HL-60/S4 treated with phorbol 12-myristate 13-acetate at 8.2 ng/mL for 4 days and 3 days (cell line): ENCODE measurements around the gene TRIM56.
"Not testable (repeated sequence)": the region's sequence is repeated elsewhere in the genome, so short reads cannot be mapped to it uniquely, and the experiment has no call there.

Source experiments
- in situ Hi-C: fragments of 300-500 bp; cut with MboI; formaldehyde crosslinking; loops from 2 replicates; pipeline ENCODE4 v1.15.0; 2022; ENCODE audit warnings: low sequenced_read_pairs

TRIM56 gene, protein sequence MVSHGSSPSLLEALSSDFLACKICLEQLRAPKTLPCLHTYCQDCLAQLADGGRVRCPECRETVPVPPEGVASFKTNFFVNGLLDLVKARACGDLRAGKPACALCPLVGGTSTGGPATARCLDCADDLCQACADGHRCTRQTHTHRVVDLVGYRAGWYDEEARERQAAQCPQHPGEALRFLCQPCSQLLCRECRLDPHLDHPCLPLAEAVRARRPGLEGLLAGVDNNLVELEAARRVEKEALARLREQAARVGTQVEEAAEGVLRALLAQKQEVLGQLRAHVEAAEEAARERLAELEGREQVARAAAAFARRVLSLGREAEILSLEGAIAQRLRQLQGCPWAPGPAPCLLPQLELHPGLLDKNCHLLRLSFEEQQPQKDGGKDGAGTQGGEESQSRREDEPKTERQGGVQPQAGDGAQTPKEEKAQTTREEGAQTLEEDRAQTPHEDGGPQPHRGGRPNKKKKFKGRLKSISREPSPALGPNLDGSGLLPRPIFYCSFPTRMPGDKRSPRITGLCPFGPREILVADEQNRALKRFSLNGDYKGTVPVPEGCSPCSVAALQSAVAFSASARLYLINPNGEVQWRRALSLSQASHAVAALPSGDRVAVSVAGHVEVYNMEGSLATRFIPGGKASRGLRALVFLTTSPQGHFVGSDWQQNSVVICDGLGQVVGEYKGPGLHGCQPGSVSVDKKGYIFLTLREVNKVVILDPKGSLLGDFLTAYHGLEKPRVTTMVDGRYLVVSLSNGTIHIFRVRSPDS

DNA sequence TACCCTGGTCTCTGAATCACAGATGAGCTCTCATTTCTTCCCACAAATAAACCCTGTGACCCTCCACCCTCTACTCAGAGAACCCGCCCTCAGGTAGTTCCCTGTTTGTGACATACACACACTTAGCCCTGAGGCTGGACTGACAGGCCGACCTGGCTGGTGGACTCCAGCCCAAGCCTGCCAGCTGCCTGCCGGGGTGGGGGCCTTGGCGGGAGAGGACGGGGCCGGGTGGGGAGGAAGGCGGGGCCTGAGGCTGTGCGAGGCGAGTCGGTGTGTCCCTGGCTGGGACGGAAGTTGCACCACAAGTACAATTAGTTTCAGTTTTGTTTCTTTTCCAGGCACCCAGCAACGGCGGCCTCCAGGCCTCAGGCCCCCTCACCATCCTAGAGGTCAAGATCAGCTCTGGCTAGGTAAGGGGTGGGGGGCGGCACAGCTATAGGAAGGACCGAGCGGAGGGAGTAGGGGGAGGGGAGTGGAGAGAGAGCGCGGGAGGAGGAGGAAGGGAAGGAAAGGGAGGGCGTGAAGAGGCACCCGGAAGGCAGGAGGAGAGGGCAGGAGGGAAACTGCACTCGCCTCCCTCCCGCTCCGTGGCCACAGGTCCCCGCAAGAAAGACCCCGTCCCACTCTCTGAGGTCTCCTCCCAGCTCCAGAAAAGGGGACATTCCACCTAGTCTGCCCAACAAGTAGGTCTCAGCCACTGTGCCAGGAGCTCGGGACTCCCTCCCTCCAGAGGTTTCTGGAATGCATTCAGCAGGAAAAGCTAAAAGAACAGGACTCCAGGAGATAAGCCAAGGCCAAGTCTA is at the start of gene TRIM56:
Gene TRIM56, plus strand, starts transcription at position 320 of the 803 bp plus-strand sequence. CDS start 1,832 bp downstream, outside the sequence.
- in situ Hi-C loops = no loop called here

DNA sequence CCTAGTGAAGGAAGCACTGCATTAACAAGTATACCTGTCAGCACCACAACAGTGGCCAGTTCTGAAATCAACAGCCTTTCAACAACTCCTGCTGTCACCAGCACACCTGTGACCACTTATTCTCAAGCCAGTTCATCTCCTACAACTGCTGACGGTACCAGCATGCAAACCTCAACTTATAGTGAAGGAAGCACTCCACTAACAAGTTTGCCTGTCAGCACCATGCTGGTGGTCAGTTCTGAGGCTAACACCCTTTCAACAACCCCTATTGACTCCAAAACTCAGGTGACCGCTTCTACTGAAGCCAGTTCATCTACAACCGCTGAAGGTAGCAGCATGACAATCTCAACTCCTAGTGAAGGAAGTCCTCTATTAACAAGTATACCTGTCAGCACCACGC is 49.3 kb upstream of the TRIM56 start:
- in situ Hi-C loops = no loop called here

DNA sequence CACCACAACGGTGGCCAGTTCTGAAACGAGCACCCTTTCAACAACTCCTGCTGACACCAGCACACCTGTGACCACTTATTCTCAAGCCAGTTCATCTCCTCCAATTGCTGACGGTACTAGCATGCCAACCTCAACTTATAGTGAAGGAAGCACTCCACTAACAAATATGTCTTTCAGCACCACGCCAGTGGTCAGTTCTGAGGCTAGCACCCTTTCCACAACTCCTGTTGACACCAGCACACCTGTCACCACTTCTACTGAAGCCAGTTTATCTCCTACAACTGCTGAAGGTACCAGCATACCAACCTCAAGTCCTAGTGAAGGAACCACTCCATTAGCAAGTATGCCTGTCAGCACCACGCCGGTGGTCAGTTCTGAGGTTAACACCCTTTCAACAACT is 44.0 kb upstream of the TRIM56 start:
- in situ Hi-C loops = not testable (repeated sequence)

DNA sequence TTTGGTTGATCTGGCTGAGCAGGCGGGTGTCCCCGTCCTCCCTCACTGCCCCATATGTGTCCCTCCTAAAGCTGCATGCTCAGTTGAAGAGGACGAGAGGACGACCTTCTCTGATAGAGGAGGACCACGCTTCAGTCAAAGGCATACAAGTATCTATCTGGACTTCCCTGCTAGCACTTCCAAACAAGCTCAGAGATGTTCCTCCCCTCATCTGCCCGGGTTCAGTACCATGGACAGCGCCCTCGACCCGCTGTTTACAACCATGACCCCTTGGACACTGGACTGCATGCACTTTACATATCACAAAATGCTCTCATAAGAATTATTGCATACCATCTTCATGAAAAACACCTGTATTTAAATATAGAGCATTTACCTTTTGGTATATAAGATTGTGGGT is 26.9 kb upstream of the TRIM56 start:
- in situ Hi-C loops = loop anchor here (5.0 to 10.0 kb wide), 2 partner anchors 104 to 166 kb away; no protein-coding TSS in a partner anchor

DNA sequence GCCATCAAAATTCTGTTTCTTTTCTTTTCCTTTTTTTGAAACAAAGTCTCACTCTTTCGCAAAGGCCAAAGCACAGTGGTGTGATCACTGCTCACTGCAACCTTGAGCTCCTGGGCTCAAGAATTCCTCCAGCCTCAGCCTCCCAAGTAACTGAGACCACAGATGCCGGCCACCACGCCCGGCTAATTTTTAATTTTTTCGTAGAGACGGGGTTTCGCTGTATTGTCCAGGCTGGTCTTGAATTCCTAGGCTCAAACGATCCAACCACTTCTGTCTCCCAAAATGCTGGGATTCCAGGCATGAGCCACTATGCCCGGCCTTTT is 25.7 kb upstream of the TRIM56 start:
- in situ Hi-C loops = loop anchor here (5.0 to 10.0 kb wide), 2 partner anchors 105 to 167 kb away; no protein-coding TSS in a partner anchor

DNA sequence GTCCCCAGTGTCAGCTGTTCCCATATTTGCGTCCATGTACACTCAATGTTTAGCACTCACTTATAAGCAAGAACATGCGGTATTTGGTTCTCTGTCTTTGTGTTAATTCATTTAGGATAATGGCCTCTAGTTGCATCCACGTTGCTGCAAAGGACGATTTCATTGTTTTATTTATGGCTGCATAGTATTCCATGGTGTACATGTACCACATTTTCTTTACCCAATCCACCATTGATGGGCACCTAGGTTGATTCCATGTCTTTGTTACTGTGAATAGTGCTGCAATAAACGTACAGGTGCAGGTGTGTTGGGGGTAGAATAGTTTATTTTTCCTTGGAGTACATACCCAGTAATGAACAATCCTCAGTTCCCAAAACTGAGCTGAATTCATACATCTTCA is 24.3 kb upstream of the TRIM56 start:
- in situ Hi-C loops = no loop called here

DNA sequence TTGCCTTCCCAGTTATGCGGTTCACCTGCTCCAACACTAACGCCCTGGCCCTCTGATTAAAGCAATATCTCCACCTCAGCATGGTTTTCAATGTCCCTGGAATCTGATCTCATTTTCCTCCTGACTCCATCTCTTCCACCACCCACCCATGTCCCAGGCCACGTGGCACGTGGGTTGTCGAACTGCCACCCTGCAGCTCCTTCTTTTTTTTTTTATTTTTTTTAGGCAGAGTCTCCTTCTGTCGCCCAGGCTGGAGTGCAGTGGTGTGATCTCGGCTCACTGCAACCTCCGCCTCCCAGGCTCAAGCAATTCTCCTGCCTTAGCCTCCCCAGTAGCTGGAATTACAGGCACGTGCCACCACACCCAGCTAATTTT is 21.1 kb upstream of the TRIM56 start:
- in situ Hi-C loops = not testable (repeated sequence)

DNA sequence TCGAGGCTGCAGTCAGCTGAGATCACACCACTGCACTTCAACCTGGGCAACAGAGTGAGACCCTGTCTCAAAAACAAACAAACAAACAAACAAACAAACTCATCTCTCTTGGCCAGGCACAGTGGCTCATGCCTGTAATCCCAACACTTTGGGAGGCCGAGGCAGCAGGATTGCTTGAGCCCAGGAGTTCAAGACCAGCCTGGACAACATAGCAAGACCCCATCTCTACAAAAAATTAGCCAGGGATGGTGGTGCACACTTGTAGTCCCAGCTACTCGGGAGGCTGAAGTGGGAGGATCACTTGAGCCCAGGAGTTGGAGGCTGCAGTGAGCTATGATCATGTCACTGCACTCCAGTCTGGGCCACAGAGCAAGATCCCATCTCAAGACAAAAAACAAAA is 20.1 kb upstream of the TRIM56 start:
- in situ Hi-C loops = not testable (repeated sequence)

DNA sequence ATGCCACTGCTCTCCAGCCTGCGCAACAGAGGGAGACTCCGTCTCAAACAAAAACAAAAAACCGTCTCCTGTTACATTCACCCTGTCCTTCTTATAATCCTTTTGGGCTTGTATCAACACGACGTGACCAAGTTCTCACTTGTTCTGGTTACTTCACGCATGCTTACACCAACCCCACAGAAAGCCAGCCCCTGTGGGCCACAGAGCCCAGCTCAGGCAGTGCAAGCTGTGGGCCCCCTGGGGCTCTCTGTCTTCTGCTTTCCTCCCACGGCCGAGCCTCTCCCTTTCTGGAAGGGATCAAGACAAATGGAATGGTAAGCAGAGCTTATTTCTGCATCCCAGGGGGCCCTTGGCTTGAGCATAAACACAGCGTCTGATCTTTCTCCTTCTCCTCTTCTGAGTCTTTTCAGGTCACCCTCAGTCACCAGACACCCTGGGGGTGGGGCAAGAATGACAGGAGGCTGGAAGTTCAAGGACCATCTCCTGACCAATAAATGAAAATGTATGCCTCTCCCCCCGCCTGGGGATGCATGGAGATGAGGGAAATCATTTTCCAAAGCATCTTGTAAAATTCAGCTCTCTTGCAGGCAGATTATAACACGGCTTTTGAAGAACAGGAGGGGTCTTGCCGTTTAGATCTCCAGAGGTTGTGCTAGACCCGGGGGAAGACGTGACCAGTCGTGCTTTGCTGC is 19.0 kb upstream of the TRIM56 start:
- in situ Hi-C loops = no loop called here

DNA sequence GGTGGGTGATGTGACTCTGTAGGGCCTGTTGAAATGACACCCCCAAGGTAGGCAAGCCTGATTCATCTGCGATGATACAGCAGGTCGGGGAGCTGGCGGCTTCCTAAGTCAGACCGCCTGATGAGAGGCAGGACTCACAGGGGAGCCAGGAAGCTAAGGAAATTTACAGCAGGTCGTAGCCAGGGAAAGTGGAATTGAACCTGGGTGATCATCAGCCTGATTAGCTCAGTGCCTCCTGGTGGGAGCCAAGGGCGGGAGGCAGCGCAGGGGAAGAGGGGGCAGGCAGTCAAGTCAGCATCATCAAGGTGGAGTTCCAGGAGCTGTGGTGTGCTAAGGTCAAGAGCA is 18.5 kb upstream of the TRIM56 start:
- in situ Hi-C loops = no loop called here

DNA sequence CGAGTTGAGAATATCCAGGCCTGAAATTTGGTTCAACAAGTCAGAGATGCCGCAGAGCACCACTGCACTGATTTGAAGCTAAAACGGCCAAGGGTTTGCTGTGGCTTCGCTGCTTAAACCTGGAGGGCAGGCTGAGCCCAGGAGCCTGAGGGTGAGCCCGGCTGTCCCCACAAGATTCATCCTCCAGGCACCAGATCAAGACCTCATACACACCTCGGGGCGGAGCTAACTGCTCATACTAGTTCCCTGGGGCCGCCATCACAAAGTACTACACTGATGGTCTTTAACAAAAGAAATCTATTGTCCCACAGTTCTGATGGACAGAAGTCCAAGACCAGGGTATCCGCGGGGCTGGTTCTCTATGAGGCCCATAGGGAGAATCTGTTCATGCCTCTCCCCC is 16.9 kb upstream of the TRIM56 start:
- in situ Hi-C loops = no loop called here

DNA sequence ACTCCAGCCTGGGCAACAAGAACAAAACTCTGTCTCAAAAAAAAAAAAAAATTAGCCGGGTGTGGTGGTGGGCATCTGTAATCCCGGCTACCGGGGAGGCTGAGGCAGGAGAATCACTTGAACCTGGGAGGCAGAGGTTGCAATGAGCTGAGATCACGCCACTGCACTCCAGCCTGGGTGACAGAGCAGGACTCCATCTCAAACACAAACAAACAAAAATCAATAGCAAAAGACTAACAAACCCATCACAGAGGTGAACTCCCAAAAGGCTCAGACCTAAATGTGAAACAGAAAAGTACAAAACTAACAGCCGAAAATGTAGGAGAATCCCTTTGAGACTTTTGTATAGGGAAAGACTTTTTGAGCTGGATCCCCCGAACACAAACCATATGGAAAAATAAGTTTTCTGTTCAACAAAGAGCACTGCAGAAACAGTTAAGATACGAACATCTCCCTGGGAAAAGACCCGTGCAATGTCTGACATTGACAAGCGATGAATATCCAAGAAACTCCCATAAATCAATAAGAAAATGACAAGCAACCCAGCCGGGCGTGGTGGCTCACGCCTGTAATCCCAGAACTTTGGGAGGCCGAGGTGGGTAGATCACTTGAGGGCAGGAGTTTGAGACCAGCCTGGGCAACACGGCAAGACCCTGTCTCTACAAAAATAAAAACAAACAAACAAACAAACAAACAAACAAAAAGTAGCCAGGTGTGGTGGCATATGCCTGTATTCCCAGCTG is 13.7 kb upstream of the TRIM56 start:
- in situ Hi-C loops = not testable (repeated sequence)

DNA sequence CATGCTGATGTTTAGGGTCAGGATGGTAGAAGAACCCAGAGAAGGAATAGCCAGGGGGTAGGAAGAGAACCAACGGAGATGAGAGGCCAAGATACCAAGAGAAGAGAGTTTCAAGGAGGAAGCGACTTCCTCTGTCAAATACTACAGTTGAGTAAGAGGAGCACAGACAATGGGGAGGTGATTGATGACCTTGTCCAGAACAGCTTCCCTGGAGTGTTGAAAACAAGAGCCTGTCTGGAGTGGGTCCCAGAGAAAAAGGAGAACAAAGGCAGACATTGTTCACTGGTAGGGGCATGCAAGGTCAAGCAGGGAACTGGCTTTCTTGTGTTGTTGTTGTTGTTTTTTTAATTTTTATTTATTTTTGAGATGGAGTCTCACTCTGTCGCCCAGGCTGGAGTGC is 9.6 kb upstream of the TRIM56 start:
- in situ Hi-C loops = no loop called here

DNA sequence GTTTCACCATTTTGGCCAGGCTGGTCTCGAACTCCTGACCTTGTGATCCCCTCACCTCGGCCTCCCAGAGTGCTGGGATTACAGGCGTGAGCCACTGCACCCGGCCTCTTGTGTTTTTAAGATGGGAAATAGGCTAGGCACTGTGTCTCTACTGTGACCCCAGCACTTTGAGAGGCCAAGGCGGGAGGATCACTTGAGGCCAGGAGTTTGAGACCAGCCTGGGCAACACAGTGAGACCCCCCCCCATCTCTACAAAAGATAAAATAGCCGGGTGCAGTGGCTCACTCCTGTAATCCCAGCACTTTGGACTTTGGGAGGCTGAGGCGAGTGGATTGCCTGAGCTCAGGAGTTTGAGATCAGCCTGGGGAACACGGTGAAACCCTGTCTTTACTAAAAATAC is 9.1 kb upstream of the TRIM56 start:
- in situ Hi-C loops = not testable (repeated sequence)

DNA sequence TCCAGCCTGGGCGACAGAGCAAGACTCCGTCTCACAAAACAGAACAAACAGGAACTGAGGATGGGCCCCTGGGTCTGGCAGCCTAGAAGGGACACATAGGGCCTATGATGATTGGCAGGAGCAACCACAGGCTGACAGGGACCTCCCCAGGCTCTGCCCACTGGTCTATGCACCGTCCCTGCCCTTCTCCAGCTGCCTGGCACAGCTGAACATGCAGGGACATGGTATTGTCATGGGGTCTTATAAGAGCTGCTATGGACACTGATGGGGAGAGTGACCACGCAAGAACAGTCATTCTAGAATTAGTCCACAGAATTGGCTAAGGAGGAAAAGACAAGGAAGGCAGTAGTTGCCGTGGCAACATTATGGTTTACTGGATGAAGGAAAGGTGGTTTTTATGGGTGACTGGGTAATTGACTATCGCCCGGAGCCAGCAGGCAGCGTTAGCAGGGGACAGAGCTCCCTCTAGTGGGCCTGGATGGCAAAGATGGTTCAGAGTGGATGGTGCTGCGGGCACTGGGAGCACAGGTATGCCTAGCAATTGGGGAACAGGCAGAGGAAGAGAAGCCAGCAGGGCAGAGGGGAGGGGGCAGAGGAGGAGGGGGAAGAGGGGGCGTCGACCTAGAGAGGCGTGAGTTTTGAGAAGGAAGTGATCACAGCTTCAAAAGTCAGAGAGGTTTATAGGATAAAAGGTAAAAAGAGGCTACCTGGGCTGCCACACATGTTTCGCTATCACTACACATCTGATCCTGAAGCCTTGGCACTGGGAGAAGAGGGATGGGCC is 7.8 kb upstream of the TRIM56 start:
- in situ Hi-C loops = no loop called here

DNA sequence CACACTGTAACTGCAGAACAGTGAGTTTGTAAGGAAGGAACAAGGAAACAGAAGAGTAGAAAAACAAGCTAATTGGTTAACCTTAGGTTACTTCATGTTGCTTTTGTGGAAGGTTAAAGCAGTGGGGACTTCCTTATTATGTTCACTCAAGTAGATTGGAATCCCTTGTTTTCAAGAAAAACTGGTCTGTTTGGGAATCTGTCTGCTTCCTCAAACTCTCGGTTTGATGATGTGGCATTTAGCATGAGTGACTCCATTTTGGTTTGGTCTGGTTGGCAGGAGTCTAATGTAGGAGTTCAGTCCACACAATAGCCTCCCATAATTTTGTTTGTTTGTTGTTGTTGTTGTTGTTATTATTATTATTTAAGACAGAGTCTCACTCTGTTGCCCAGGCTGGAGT is 3.8 kb upstream of the TRIM56 start:
- in situ Hi-C loops = no loop called here

DNA sequence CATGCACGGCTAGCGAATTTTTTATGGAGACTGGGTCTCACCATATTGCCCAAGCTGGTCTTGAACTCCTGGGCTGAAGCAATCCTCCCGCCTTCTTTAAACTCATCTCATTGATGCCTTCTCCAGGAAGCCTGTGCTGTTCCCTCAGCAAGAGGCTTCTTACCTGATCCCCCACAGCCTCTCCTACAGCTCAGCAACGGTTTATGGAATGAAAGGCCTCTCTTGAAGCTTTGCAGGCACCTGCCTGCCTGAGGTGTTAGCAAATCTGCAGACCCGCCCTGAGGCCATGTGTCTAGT is 468 bp upstream of the TRIM56 start:
- in situ Hi-C loops = no loop called here

DNA sequence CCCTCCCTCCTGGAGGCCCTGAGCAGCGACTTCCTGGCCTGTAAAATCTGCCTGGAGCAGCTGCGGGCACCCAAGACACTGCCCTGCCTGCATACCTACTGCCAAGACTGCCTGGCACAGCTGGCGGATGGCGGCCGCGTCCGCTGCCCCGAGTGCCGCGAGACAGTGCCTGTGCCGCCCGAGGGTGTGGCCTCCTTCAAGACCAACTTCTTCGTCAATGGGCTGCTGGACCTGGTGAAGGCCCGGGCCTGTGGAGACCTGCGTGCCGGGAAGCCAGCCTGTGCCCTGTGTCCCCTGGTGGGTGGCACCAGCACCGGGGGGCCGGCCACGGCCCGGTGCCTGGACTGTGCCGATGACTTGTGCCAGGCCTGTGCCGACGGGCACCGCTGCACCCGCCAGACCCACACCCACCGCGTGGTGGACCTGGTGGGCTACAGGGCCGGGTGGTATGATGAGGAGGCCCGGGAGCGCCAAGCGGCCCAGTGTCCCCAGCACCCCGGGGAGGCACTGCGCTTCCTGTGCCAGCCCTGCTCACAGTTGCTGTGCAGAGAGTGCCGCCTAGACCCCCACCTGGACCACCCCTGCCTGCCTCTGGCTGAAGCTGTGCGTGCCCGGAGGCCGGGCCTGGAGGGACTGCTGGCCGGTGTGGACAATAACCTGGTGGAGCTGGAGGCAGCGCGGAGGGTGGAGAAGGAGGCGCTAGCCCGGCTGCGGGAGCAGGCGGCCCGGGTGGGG is 2.2 kb downstream of the TRIM56 start:
- in situ Hi-C loops = no loop called here

DNA sequence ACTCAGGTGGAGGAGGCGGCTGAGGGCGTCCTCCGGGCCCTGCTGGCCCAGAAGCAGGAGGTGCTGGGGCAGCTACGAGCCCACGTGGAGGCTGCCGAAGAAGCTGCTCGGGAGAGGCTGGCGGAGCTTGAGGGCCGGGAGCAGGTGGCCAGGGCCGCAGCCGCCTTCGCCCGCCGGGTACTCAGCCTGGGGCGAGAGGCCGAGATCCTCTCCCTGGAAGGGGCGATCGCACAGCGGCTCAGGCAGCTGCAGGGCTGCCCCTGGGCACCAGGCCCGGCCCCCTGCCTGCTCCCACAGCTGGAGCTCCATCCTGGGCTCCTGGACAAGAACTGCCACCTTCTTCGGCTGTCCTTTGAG is 2.8 kb downstream of the TRIM56 start:
- in situ Hi-C loops = no loop called here
